Right lobe of liver (tissue), 4 donors: ENCODE measurements around the gene SLC12A3.

Experiments used
- POLR2A ChIP-seq: fragments of 450-650 bp; IDR thresholded peaks from one replicate; pipeline ENCODE4 v1.6.1; 2017; ENCODE audit warnings: antibody characterized with exemption, mild to moderate bottlenecking
- TF ChIP-seq, protein P1 (sequence below), 4 donors: fragments of 200-600 bp in 3 of 4; fragments of 450-650 bp in 1 of 4; IDR thresholded peaks; one replicate each; pipeline versions ENCODE4 v1.5.1 to v1.8.0; 2016 to 2022; ENCODE audit warnings: antibody characterized with exemption in 4 of 4, mild to moderate bottlenecking in 2 of 4
- donor health status: DM: no; HTN: no; CAD: no.
- donor health status: DM: no; HTN: no; CAD: no.
- donor health status: DM: no; HTN: yes; CAD: no.

DNA sequence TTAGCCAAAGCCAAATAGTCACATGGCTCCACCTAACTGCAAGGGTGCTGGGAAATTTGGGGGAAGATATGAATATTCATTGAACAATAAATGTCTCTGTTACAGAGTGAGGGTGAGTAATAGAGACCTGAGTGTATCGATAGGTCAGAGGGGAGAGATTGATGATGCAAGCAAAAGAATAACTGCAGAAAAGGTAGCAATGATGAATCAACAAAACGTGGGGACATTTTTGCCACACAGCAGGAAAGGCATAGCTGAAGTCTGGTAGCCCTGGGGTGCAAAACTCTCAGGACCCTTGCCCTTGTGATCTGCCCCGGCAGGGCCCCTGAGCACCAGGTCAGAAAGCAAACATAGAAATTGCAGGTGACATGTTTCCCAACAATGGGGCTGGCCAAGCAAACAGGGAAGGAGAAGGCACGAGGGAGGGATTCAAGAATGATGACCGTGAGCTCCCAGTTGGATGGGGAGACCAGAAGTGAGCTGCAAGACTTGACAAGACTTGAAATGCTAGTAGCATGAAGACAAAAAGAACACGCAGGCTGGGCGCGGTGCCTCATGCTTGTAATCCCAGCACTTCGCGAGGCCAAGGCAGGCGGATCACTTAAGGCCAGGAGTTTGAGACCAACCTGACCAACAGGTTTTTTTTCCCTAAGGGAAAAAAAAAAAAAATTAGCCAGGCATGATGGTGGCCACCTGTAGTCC is 54.2 kb downstream of the SLC12A3 start:
- TF ChIP-seq, protein P1, sequence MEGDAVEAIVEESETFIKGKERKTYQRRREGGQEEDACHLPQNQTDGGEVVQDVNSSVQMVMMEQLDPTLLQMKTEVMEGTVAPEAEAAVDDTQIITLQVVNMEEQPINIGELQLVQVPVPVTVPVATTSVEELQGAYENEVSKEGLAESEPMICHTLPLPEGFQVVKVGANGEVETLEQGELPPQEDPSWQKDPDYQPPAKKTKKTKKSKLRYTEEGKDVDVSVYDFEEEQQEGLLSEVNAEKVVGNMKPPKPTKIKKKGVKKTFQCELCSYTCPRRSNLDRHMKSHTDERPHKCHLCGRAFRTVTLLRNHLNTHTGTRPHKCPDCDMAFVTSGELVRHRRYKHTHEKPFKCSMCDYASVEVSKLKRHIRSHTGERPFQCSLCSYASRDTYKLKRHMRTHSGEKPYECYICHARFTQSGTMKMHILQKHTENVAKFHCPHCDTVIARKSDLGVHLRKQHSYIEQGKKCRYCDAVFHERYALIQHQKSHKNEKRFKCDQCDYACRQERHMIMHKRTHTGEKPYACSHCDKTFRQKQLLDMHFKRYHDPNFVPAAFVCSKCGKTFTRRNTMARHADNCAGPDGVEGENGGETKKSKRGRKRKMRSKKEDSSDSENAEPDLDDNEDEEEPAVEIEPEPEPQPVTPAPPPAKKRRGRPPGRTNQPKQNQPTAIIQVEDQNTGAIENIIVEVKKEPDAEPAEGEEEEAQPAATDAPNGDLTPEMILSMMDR (IDR thresholded peaks at IDR 0.05) = no peak
- TF ChIP-seq POLR2A = no peak
